GM21717 (cell line): ENCODE data around the gene TMEM218.
A peak's percentile ranks its signal among the peaks of the same experiment; 100 is the strongest.
"Not testable (repeated sequence)": the region's sequence is repeated elsewhere in the genome, so short reads cannot be mapped to it uniquely, and the experiment has no call there.

Source experiments
- ATAC-seq: cut with Tn5 transposase; IDR thresholded peaks from one replicate; pipeline ENCODE4 v1.9.1; 2021; ENCODE audit warnings: mild to moderate bottlenecking, moderate library complexity; ENCODE audit not compliant: unreplicated experiment

Gene TMEM218

DNA sequence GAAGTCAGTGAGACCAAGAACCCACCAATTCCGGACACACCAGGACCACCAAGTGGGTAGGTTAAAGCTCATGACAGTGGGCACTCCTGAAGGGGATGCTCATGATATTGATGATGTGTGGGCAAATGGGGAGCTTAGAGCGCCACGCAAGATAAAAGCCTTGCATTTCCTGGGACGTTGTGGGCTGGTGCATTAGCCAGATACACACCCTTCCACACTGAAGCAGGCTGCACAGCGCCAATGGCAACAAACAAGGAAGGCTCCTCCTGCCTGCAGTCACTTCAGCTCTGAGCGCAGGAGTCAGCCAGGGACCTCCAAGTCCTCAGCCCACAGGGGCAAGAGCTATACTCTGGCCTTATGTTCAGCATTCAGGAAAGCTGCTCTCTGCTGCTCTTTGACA, 20.6 kb downstream of the TMEM218 start:
- ATAC-seq: peak; percentile 17

DNA sequence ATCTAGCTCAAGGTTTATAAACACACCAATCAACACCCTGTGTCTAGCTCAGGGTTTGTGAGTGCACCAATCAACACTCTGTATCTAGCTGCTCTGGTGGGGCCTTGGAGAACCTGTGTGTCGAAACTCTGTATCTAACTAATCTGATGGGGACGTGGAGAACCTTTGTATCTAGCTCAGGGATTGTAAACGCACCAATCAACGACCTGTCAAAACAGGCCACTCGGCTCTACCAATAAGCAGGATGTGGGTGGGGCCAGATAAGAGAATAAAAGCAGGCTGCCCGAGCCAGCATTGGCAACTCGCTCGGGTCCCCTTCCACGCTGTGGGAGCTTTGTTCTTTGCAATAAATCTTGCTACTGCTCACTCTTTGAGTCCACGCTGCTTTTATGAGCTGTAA, 21.3 kb downstream of the TMEM218 start:
- ATAC-seq: not testable (repeated sequence)

DNA sequence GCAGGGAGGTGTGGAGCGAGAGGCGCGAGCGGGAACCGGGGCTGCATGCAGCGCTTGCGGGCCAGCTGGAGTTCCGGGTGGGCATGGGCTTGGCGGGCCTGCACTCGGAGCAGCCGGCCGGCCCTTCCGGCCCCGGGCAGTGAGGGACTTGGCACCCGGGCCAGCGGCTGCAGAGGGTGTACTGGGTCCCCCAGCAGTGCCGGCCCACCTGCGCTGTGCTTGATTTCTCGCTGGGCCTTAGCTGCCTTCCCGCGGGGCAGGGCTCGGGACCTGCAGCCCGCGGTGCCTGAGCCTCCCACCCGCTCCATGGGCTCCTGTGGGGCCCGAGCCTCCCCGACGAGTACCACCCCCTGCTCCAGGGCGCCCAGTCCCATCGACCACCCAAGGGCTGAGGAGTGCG, 21.9 kb downstream of the TMEM218 start:
- ATAC-seq: not testable (repeated sequence)

DNA sequence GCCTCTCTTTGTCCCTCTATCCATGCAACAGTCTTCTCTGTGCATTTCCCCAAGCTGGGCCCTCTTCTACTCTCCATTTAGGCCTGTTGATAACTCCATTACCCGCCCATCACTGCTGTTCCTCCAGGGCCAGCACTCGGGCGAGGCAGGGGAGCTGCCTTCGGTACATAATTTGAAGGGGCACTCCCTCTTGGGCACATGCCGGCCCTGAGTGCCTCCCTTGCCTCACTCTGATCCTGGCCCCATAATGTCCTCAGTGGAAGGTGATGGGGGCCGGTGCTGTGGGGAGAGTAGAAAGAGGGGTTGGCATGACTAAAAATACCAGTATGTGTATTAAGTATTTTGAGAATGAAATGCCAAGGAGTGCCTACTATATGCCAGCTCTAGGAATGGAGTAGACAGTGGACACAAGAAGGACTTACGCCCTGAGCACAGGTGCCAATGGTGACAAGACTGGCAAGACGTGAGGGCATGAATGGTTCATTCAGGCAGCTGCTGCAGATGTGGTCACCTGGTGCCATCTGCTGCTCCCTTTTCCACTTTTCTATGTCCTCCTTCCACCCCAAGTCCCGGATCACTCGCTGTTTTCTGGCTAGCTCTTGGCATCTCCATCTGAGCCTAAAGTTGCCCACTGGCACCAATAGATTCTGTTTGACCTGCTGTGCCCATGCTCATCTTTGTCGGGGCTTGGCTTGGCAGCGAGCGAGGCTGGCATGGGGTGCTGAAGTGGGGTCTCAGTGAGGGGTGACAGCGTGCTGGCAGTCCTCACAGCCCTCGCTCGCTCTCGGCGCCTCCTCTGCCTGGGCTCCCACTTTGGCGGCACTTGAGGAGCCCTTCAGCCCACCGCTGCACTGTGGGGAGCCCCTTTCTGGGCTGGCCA, 22.6 kb downstream of the TMEM218 start:
- no peak for ATAC-seq

DNA sequence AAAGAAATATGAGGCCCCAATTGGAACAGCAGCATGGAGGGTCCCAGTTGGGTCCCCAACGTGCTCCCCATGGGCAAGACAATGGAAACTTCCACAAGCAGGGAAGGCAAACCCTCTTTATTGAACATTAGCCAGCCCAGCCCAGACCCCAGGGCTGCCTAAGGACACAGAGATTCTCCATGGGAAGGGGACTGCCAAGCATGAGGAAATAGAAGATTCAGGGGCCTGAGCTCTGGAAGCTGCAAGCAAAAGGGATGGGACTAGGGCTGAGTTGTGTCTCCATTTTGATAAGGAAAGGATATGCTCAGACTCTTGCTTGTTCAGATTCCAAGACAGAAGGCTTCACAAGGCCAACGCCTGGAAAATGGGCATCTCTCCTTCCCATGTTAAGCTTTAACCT, 23.3 kb downstream of the TMEM218 start:
- ATAC-seq: no peak

DNA sequence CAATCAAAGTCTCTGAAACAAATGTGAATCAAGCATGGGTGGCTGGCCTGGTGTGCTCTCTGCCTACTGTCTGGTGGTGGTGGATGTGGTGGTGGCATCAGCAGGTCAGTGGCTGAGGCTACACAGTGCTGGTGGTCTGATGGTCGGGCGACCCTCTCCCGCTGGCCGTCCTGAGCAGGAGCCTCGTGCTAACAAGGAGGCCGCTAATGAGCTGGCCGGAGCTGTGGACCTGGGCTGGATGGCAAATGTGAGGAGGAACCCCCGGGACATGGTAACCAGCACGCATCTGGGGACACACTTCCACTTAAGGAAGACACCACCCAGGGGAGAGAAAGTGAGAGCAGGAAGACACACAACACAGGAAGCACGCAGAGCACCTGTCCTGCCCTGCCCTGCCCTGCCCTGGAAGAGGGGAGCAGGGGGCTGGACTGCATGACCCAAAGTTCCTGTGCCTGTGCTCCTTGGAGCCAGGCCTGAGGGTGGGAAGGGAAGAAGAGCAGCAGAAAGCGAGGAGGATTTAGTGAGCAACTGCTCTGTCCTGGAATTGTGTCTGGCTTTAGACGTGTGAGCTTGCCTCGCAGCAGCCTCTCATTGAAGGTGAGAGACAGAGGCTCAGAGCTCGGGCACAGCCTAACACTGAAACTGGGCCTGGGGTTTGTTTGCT, 24.7 kb downstream of the TMEM218 start:
- no peak for ATAC-seq

DNA sequence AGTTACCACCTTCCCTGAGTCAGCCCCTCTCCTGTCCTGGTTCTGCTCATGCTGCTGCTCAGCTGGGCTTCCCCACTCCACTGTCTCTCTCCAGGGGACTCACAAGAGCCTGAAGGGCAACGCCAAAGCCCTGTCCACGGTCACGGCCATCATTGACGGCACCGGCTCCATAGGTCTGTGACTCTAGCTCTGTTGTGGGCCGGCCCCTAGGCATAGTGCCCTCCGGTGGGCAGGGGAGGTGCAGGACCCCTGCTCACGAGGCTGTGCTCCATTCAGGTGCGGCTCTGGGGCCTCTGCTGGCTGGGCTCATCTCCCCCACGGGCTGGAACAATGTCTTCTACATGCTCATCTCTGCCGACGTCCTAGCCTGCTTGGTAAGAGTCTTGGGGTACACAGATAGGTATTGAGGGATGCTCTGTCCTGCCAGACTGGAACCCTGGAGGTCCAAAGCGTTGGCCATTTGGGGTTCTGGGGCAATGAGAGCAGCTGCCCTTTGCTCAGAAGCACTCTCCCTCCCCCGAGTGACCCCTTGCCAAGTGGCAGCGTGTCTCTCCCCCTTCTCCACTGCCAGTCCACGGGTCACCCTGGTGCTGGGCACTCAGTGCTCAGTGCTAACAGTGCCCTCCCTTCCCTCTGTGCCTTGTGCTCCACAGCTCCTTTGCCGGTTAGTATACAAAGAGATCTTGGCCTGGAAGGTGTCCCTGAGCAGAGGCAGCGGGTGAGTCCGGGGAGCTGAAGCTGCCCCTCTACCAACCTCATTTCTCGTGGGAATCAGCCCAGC, 25.9 kb downstream of the TMEM218 start:
- ATAC-seq: no peak

DNA sequence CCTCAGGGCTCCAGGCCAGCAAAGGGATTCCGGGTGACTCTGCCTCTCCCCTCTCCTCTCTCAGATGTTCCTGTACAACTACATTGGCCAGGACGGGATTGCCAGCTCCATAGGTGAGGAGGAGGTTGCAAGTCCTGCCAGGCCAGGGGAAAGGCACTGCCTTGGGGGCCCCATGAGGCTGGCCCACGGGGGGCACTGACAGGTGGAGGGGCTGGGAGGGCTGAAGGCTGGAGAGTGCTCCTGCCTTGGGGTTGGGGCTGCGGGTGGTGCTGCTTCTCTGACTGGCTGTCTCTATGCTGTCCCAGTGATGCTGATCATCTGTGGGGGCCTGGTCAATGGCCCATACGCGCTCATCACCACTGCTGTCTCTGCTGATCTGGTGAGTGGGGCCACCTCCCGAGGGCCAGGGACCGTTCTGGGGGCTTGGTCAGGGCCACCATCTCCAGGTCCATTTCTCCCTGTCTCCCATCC, 26.6 kb downstream of the TMEM218 start:
- ATAC-seq: no peak

DNA sequence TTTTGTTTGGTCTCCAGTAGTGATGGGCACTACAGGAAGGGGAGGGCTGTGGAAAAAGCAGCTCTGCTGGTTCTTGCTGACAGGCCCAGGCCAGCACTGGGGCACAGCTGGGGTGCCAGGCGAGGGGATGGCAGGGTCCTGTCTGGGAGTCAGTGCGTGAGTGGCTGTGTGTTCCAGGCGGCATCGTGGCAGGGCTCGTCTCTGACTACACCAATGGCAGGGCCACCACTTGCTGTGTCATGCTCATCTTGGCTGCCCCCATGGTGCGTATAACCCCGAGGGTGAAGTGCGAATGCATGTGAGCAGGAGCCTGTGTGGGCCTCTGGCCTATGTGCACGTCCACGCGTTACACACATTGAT, 27.4 kb downstream of the TMEM218 start:
- ATAC-seq: no peak

DNA sequence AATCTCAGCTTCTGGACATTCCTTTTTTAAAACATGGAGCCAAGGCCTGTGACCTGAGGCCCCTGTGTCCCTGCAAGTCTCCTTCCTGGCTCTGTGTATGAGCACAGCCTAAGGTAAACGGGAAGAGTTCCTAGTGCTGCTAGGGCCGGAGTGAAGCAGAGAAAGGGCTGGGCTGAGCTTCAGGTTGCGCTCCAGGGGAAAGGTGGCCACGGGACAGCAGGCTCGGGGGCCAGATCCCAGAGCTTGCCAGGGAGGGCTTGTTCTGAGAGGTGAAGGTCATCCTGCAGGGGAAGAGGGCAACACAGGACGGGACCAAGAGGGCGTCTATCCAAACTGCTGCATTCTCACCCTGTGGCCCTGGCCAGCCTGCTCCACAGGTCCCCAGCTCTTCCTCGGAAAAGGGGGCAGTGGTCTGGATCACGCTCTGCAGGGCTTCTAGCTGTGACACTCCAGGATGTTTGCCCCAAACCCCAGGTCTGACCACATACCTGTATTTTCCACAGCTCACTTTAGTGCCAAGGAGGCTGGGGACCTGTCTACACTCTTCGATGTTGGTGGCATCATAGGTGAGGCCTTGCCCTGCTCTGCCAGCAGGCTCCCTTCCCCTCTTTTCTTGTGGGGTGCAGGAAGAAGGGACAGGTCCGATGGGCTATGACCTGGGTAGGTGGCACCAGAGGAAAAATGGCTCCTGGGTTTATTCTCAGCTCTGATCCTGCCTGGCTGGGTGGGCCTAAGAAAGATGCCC, 27.9 kb downstream of the TMEM218 start:
- no peak for ATAC-seq

DNA sequence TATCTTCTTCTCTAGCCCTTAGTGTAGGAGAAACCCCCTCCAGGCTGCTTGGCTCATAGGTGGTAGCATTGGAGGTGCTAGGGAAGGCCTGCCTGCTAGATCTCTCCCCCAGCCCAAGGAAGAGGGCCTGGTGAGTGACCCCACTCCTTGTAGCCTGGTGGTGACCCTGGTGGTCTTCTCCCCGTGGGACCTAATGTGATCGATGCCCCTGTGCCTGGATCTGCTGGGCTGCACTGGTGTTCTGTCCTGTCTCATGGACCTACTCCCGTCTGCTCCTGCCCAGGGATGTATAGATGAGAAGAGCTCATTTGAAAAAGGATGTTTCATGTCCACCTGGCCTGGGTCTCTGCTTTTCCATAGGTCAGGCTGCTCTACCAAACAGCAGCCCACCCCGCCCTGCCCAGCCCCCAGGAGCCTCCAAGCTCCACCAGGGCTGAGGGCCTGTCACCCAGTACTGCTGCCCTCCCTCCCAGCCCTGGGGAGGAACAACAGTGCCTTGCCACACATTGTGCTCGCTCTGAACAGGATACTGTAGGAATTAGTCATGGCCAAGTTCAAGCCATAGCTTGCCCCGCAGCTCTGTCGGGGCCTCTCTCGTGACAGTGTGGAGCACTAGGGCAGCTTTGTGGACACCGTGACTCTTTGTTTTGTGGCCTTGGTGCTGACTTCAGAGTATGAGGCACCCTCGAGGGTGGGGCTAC, 28.7 kb downstream of the TMEM218 start:
- ATAC-seq: no peak

DNA sequence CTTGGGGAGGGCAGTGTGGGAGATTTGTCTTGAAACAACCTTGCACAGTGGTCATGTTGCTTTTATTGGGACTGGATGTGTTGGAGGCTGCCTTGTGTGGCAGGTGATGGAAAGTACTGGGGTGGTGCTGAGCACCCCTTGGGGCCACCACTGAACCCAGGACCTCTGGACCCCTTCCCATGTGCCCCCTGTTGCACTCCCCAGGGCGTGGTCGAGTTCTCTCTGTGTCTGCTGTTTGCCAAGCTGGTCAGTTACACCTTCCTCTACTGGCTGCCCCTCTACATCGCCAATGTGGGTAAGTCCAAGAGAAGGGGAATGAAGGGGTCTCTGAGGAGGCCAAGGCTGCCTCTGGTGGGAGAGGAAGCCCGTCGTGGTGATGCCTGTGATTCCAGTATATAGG, 29.4 kb downstream of the TMEM218 start:
- ATAC-seq: no peak

DNA sequence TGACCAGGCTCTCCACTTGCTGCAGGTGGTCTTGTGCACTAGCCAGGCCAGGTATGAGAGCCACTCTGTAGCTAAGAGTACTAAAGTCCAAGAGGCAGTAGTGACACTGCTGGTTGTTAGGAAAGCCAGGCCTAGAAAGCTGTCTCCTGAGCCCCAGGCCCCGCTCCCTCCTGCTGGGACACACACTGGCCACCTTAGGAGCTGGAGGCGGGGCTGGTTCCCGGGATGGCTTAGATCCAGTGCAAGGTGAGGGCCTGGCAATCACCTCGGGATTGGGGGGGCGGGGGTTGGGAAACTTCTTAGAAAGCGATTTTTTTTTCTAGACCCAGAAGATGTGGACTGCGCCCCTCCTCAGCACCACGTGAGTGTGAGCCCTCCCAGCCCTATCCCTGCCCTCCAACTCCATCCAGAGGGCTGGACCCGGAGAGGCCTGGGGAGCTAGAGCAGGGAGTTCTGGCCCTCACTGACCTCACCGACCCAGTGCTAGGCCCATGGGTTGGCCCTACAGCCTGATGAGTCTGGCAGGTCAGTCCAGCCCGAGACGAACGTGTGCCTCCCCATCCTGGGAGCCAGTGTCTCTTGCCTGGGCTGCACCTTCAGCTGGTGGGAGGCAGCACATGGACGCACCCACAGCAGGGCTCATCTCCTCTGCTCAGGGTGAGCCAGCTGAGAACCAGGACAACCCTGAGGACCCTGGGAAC, 30.2 kb downstream of the TMEM218 start:
- no peak for ATAC-seq

DNA sequence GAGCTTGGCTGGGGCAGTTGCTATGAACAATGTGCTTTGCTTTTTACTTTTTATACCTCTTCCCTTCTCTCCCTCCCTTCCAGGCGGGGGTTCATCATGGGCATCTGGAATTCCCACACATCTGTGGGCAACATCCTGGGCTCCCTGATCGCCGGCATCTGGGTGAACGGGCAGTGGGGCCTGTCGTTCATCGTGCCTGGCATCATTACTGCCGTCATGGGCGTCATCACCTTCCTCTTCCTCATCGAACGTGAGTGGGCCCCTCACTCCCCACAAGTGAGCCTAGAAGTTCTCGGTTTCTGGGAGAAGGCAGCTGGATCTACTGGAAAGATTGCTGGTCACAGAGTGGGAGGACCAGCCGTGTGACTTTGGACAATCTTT, 30.9 kb downstream of the TMEM218 start:
- ATAC-seq: no peak

DNA sequence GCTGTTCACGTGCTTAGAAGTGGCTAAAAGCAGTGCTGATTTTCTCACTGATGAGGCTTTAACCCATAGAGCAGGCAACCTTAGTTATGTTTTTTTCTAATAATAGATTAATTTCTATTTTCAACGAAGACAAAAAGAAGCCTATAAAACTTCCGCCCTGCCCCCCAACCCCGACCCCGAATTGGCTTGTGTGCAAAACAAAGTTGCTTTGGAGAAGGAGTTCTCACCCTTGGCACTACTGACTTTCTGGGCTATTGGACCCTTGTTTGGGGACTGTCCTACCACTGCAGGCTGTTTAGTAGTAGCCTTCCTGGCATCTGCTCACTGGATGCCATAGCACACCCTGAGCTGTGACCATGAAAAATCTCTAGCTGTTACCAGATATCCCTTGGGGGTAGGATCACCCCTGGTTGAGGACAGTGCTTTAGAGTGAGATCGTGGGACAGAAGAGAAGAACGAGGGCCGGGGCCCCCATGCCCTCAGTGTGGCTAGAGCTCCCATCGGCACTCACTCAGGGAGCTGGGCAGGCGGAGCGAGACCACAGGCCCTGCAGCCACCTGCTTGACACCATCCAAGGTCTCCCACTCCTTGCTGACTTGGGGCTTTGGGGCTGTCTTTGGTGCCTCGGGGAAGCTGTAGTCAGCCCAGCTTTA, 31.4 kb downstream of the TMEM218 start:
- no peak for ATAC-seq

DNA sequence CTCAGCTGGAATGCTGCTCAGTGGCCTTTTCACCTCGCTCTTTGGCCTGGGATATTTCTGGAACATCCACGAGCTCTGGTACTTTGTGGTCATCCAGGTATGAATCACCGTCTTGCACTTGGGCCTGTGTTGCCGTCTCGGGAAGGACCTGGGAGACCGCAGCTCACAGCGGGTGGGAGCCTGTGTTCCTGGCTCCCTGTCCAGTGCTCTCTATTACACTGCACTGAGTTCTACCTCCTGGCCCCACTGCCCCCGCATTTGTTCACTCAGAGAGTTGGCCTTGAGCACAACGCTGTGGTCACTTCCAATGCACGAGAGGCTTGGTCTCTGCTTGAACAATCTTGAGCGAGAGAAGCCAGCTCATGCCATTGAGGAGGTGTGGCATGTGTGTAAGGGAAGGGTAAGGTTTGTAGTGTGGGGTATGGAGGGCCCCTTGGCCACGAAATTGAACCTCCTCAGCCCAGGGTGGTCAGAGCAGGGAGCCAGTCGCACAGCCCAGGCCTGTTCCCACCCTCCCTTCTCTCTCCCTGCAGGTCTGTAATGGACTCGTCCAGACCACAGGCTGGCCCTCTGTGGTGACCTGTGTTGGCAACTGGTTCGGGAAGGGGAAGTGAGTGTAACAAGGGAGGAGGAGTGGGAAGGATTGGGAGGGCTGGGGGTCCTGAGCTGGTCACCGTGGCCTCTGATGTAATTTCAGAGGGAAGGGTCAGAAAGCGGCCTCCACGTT, 32.1 kb downstream of the TMEM218 start:
- ATAC-seq: no peak

DNA sequence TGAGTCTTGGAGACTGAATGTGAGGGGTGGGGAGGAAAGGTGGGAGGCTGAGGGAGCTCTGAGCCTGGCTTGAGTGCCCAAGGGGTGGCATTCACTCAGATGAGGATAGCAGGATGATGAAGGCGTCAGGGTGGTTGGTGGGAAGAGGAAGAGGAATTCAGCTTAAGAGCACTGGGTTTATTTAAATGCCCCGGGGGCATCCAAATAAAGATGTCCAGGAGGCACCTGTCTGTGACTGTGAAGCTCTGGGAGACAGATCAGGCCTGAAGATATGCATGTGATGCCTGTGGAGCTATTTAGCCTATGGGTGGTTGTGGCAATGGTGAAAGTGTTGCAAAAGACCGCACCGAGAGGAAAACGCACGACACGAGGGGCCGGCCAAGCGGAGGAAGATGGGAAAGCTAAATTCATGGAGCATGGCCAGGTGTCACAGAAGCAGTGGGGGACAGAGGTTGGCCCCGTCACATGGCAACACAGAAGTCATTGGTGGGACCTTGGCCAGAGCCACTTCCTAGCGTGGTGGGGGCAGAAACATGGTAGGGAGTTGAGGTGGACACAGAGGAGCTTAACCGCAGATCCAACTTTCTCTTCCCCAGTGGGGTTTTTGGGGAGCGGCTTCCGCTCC, 32.8 kb downstream of the TMEM218 start:
- ATAC-seq: no peak

DNA sequence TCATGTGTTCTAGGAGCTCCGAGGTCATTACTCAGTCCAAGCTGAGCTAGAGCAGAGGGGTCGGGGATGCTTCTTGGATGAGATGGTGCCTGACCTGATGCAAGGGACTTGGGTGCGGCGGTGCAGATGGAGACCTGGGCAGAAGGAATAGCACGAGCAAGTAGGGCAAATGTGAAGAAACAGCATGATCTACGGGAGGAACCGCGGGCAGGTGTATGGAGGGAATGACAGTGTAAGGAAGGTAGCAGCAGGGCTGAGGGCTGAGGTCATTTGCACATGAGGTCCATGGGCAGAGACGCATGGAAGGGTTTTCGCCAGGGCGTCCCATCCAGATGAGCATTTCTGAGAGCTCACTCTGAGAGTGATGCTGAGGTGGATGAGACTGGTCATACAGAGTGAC, 33.4 kb downstream of the TMEM218 start:
- no peak for ATAC-seq
